DOHH2 (cell line): ENCODE data around the gene KRT6B.

Source experiments
- H3F3A ChIP-seq: fragments of 200-600 bp; sonication (generic), shearing (Covaris generic); 2 replicates; pipeline ENCODE4 v1.6.0; 2016; ENCODE audit warnings: antibody characterized with exemption, mild to moderate bottlenecking; ENCODE audit not compliant: control insufficient read depth, insufficient read depth
- H3K27ac ChIP-seq: fragments of 200-600 bp; sonication (generic); 2 replicates; pipeline ENCODE4 v1.5.1; 2014; ENCODE audit warnings: low read depth, mild to moderate bottlenecking, low read length, moderate library complexity
- H3K27me3 ChIP-seq: fragments of 200-600 bp; sonication (generic); 2 replicates; pipeline ENCODE4 v1.6.1; 2014; ENCODE audit warnings: mild to moderate bottlenecking, low read length, mixed read lengths; ENCODE audit not compliant: control insufficient read depth
- H3K36me3 ChIP-seq: fragments of 200-600 bp; sonication (generic); 2 replicates; pipeline ENCODE4 v1.6.1; 2014; ENCODE audit warnings: mild to moderate bottlenecking, low read length, moderate library complexity, mixed read lengths; ENCODE audit not compliant: control insufficient read depth
- H3K4me1 ChIP-seq: fragments of 200-600 bp; sonication (generic); 2 replicates; pipeline ENCODE4 v1.6.1; 2014; ENCODE audit warnings: mild to moderate bottlenecking, low read length, mixed read lengths; ENCODE audit not compliant: control insufficient read depth
- H3K4me2 ChIP-seq: fragments of 200-600 bp; sonication (generic); 2 replicates; pipeline ENCODE4 v1.6.0; 2014; ENCODE audit warnings: mild to moderate bottlenecking, low read length, moderate library complexity
- H3K4me3 ChIP-seq: fragments of 200-600 bp; sonication (generic); 2 replicates; pipeline ENCODE4 v1.5.1; 2014; ENCODE audit warnings: mild to moderate bottlenecking, low read length, mixed read lengths
- H3K79me2 ChIP-seq: fragments of 200-600 bp; sonication (generic); 2 replicates; pipeline ENCODE4 v1.6.1; 2014; ENCODE audit warnings: mild to moderate bottlenecking, low read length, mixed read lengths; ENCODE audit not compliant: control insufficient read depth
- H3K9me2 ChIP-seq: fragments of 200-600 bp; sonication (generic); replicated peaks from 2 replicates; pipeline ENCODE4 v1.6.1; 2014; ENCODE audit warnings: mild to moderate bottlenecking, low read length, mixed read lengths; ENCODE audit not compliant: control insufficient read depth
- H3K9me3 ChIP-seq: fragments of 200-600 bp; sonication (generic); 2 replicates; pipeline ENCODE4 v1.6.1; 2014; ENCODE audit warnings: antibody characterized with exemption, low read length, mixed read lengths; ENCODE audit not compliant: control insufficient read depth, insufficient read depth
- H4K20me1 ChIP-seq: fragments of 200-600 bp; sonication (generic); 2 replicates; pipeline ENCODE4 v1.6.0; 2014; ENCODE audit warnings: low read depth, mild to moderate bottlenecking, antibody characterized with exemption, low read length, moderate library complexity; ENCODE audit not compliant: control insufficient read depth, insufficient read depth
- CTCF ChIP-seq: fragments of 200-600 bp; sonication (generic); IDR thresholded peaks from one replicate; pipeline ENCODE4 v1.5.1; 2014; ENCODE audit warnings: antibody characterized with exemption, mild to moderate bottlenecking, low read depth, low read length; ENCODE audit not compliant: poor library complexity, severe bottlenecking
- EZH2phosphoT487 ChIP-seq: fragments of 200-600 bp; sonication (generic); IDR thresholded peaks from 2 replicates; pipeline ENCODE4 v1.6.1; 2017; ENCODE audit warnings: borderline replicate concordance, mild to moderate bottlenecking, antibody characterized with exemption, low read length, moderate library complexity, mixed read lengths

KRT6B gene

DNA sequence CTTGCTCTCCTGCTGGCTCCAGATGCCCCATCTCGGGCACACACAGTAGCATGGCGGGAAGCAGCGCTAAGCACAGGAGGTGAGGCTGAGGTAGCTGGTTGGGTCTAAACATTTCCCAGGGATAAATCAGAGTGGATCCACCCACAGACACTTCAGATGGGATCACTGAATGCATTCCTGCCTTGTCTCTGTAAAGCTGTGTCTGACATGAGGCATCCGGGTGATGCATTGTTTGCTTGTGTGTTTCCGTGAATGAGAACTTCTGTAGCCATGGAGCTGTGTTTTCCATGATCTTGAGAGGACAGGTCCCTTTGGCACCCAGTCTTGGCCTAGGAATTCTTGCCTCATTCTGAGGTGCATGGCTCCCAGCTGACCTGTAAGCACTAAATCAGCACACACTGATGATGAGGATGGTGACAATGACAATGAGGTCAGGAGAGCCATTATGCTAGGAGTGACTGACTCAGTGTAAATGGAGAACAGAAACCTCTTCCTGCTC lies 11.1 kb downstream of the KRT6B start:
- H3K4me1 ChIP-seq: no peaks in the 10 kb centered on the region
- TF ChIP-seq EZH2phosphoT487 (no peak), CTCF (no peak)
- no peaks in the 10 kb centered on the region for H3K9me3 ChIP-seq
- H3K36me3 ChIP-seq: no peaks in the 10 kb centered on the region
- no peaks in the 10 kb centered on the region for H3K9me2 ChIP-seq
- H3K79me2 ChIP-seq: no peaks in the 10 kb centered on the region
- H3K4me2 ChIP-seq: no peak overlapping the region
- no peaks in the 10 kb centered on the region for H4K20me1 ChIP-seq
- H3K27me3 ChIP-seq: peaks cover 6% of the 10 kb centered on the region; the same call in 1 of the 2 replicates
- H3K4me3 ChIP-seq: no peak overlapping the region
- no peaks in the 10 kb centered on the region for H3F3A ChIP-seq
- H3K27ac ChIP-seq: no peak overlapping the region

DNA sequence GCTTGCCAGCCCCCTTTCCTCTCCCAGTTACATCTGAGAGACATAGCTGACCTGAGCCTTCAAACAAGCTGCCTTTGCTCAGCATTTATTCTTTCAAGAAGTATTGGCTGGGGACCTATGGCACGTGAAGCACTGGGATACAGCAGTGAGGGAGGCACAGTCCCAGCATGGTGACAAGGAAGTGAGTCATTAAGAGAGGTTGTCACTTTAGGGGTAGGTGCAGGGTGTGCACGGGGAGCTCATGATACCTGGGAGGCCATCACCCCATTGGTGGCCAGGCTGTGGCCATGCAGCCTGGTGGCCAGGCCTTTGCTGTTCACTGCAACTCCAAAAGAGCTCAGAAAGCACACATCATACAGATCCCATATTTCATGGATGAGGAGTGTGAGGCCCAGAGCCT lies 12.1 kb downstream of the KRT6B start:
- Histone ChIP-seq H3K4me1 (no peaks in the 10 kb centered on the region), H3K27me3 (peaks cover 6% of the 10 kb centered on the region; the same call in 1 of the 2 replicates), H3K36me3 (no peaks in the 10 kb centered on the region), H3K9me3 (no peaks in the 10 kb centered on the region), H4K20me1 (no peaks in the 10 kb centered on the region), H3K27ac (no peak overlapping the region), H3K9me2 (no peaks in the 10 kb centered on the region), H3K4me3 (no peak overlapping the region), H3F3A (no peaks in the 10 kb centered on the region), H3K4me2 (no peak overlapping the region), H3K79me2 (no peaks in the 10 kb centered on the region)
- no peak for TF ChIP-seq CTCF
- TF ChIP-seq EZH2phosphoT487: no peak

DNA sequence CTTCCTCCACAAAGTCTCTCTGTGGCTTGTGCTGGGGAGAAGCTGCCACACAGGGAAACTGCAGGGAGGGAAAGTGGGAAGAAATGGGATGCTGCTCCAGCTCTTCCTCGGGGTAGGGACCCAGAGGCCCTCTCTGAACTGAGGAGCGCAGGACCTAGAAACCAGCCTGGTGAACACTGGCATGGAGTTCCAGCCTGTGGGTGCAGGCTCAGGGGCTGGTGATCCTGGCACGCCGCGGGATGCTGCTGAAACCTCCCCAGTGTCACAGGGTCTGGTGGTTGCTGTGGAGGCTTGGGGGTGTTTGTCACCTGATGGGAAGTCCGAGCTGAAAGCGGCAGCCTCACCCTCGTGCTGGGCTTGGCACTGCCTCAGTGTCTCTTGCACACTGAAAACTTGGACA lies 12.5 kb downstream of the KRT6B start:
- no peaks in the 10 kb centered on the region for H3K9me3 ChIP-seq
- H3K4me3 ChIP-seq: no peak overlapping the region
- H3K79me2 ChIP-seq: no peaks in the 10 kb centered on the region
- no peak overlapping the region for H3K27ac ChIP-seq
- TF ChIP-seq CTCF: no peak
- TF ChIP-seq EZH2phosphoT487: no peak
- no peak overlapping the region for H3K4me2 ChIP-seq
- no peaks in the 10 kb centered on the region for H4K20me1 ChIP-seq
- peaks cover 6% of the 10 kb centered on the region; the same call in 1 of the 2 replicates for H3K27me3 ChIP-seq
- no peaks in the 10 kb centered on the region for H3F3A ChIP-seq
- no peaks in the 10 kb centered on the region for H3K36me3 ChIP-seq
- H3K4me1 ChIP-seq: no peaks in the 10 kb centered on the region
- H3K9me2 ChIP-seq: no peaks in the 10 kb centered on the region
